GM23248 (cell line): ENCODE results near the gene KNCN.

Source experiments
- EZH2 ChIP-seq: fragments of 200-600 bp; sonication (generic); IDR thresholded peaks from 2 replicates; pipeline ENCODE4 v1.6.1; 2018; ENCODE audit warnings: antibody characterized with exemption, mild to moderate bottlenecking; ENCODE audit not compliant: insufficient read depth, poor library complexity, severe bottlenecking
- EZH2phosphoT487 ChIP-seq: fragments of 200-600 bp; sonication (generic); IDR thresholded peaks from 2 replicates; pipeline ENCODE4 v1.6.1; 2018; ENCODE audit warnings: antibody characterized with exemption, moderate library complexity, mild to moderate bottlenecking, low read depth; ENCODE audit not compliant: insufficient read depth

GRCh38 chr1:46544561-46545240 is 6.7 kb downstream of the KNCN start:
- TF ChIP-seq EZH2: no peak
- no peak for TF ChIP-seq EZH2phosphoT487
